Measurements from ENCODE around the gene RNF208.

- TF ChIP-seq TCF12 (IDR thresholded peaks at IDR 0.05; ENCODE audit: low read depth) (no peak), EP300 (IDR thresholded peaks at IDR 0.05; ENCODE audit: borderline replicate concordance) (no peak), REST (IDR thresholded peaks at IDR 0.05; ENCODE audit: low read depth) (no peak), FOXM1 (IDR thresholded peaks at IDR 0.05; ENCODE audit: borderline replicate concordance, low read depth) (no peak), MAX (IDR thresholded peaks at IDR 0.05) (no peak), TEAD4 (IDR thresholded peaks at IDR 0.05) (no peak), EGR1 (IDR thresholded peaks at IDR 0.05) (no peak), YY1 (IDR thresholded peaks at IDR 0.05; ENCODE audit: low read depth) (no peak), NFIC (IDR thresholded peaks at IDR 0.05) (no peak)
Measured at GRCh38 chr9:137185921-137186320, 36.1 kb downstream of the RNF208 start.
